ENCODE results near the gene ZBP1.

ZBP1 gene

DNA sequence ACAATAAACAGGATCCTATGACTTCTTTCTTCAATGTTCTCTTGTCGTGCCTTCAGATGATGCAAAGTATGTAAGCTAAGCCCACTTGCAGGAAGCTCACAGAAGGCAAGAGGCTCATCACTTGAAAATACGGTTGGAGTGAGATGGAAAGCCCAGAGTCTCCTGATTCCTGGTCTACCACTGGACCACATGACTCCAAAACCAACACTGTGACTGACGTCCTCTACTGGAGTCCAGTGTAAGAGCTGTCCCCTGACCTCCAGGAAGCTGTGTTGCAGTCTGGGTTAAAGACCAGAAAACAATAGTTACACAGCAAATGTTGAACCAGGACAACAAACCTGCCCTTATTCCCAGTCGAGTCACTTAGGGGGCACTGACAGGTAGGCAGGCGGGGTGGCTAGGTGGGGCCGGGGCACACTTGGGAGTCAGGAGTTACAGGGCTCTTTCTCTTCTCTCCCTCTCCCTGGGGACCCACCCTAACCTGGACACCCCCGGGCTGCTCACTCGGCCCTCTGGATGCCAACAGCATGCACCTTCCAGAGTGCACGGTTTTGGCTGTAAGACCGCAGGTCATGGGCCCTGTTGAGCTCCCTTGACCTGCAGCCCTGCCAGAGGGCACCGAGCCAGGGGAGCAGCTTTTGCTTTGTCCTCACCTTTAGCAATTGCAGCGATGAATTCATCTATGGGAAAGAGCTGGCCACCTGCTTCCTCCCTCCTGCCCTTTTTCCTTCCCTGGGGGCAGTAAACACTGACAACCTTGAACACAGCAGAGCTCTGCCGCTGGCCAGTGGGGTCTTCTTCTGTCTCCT, 51.9 kb downstream of the ZBP1 start:
- no peak for DNase-seq

DNA sequence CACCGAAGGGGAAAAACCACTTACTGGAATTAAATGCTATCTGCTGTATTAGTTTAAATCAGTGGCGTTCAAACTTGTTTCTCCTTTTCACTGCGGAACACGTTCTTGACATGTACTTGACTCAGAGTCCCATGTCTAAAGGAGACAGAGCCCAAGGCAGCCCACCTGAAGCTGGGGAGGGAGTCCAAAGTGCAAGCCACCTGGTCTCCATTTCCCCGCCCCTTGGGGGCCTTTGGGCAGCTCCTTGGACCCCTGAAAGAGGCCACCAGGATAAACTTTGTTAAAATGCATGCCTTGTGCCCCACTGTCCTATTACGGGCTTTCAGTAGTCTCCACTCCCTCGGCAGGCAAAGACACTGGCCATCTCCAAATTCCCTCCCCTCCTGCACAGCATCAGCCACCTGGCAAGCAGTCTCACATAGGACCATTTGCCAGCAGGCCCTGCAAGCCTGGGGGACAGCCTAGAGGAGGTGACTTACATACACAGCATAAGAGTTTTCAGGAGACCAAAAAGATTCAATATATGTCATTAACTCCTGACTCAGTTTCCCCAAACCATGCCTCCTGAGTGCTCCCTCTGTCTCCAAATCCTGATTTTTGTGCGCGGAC, 52.7 kb downstream of the ZBP1 start:
- no peak for DNase-seq

- no peak for DNase-seq
Observed at GRCh38 chr20:57566803-57567459, 53.3 kb downstream of the ZBP1 start.

DNA sequence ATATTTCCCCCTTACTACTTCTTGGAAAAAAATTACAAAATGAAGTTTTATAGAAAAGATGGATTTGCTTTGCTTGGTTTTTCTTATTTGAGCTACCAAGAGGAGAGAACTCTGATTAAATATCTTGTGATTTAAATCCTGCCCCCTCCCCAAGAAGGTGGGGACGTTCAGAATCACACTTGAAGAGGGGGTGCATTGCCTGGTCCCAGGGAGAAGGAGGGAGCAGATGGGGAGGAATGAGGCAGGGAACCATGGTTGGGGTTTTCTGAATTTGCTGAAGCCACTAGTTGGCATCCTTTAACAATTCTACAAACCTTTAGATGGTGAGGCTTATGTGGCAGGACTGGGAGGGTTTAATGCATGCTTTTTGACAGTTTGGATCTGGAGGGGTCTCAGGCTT, 53.8 kb downstream of the ZBP1 start:
- DNase-seq: no peak

GRCh38 chr20:57564951-57565642, 55.1 kb downstream of the ZBP1 start:
- DNase-seq: no peak

- no peak for DNase-seq
Observed at GRCh38 chr20:57564180-57564802, 55.9 kb downstream of the ZBP1 start.

DNA sequence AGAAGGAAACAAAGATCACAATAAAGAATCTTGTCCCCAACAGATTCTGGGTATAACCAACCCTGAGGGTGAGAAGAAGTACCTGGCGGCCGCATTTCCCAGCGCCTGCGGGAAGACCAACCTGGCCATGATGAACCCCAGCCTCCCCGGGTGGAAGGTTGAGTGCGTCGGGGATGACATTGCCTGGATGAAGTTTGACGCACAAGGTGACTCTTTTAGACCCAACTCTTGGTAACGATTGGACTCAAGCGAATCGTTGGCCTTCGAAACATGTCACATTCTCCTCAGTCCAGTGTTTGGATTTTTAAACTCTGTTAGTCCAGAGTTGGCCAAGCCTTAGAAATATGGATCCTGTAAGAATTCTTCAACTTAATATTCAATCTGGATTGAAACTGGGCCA, 56.7 kb downstream of the ZBP1 start:
- no peak for DNase-seq

- no peak for DNase-seq
Observed at GRCh38 chr20:57562541-57563465, 57.4 kb downstream of the ZBP1 start.

GRCh38 chr20:57561356-57562279, 58.6 kb downstream of the ZBP1 start:
- no peak for DNase-seq

GRCh38 chr20:57560554-57561355, 59.5 kb downstream of the ZBP1 start, which contains the start of gene PCK1:
Gene PCK1, plus strand, starts transcription at chr20:57561110. Its CDS starts 302 bp downstream, at chr20:57561412.
- peak; percentile 11 for DNase-seq

- no peak for DNase-seq
Observed at GRCh38 chr20:57559658-57560553, 60.3 kb downstream of the ZBP1 start.

- DNase-seq: no peak
Observed at GRCh38 chr20:57559289-57559634, 61.0 kb downstream of the ZBP1 start.

DNA sequence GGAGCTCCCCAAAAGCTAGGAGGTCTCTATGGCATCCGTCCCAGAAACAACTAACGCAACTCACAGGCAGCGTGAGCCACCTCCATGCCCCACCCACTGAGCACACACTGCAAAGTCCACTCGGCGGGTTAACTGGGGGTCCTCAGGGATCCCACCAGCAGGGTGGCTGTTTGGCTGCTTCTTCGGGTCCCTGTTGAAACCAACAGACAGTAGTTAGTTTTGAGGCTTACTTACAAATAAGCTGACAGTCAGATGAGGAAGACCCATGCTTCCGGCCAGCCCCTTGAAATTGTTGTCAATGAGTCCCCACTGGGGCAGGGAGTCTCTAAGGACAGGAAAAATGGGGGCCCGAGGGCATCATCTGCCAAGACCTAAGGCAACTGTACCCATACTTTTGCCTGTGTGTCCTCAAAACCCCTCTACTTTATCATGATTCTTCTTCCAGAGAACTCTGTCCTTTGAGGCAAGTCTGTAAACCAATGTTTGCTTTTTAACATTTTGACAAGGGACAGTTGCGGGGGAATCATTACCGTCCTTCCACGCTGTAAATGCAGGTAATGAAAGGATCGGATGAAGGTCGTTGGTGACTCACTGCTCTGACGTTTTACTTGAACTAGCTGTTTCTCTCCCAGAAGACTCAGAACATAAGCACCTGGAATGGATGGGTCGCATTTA, 61.5 kb downstream of the ZBP1 start:
- DNase-seq: no peak

DNA sequence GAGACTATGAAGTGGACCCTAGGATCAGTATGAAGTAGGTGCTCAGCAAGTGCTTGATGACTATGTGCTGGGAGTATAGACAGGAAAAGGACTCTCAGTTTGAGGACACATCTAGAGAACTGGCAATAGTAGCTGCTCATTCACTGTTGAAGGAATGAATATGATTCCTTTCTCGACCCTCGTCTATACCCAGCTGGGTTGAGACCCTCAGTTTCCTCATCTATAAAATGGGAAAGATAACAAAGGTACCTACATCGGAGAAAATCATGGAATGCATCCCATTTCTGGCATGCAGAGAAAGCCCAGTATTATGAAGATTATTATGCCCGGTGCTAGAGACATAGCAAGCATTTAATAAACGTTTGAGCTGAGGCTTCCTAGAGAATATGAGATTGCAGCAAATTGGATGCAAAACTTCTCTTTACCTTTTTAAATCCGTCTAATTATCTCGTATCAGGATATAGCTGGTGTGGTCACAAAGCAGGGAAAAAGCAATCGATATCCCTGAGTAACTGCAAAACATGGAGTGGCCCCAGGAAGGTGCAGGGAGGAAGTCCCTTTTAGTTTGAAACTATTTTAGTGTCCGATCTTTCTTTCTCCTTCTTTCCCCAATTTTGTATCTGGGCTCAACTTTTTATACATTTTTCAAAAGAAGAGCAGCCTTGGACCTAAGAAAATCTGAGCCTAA, 62.2 kb downstream of the ZBP1 start:
- DNase-seq: no peak

DNA sequence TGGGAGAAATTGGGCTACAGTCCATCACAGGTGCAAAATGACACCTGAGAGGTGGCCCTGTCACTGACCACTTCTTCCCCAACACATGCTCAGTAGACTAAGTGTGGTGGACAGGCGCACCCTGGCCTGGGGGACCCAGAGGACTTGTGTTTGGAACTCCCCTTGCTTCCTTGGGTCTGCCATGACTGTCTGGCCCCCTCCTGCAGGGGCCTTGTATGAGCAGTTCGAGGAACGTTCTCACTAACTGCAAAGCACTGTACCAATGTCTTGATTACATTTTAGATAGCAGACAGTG, 63.3 kb downstream of the ZBP1 start:
- no peak for DNase-seq

- DNase-seq: no peak
Observed at GRCh38 chr20:57555457-57556184, 64.6 kb downstream of the ZBP1 start.

Measured in DMS153 (cell line).